GM13976 (cell line): ENCODE results near the gene SCUBE3.

Source experiments
- DNase-seq: peaks from one replicate; pipeline ENCODE4 v3.0.0; 2012; ENCODE audit warnings: low spot score
- CTCF ChIP-seq: IDR thresholded peaks from 2 replicates; pipeline ENCODE4 v1.5.1; 2012; ENCODE audit warnings: borderline replicate concordance, mild to moderate bottlenecking; ENCODE audit not compliant: insufficient read depth; ENCODE audit errors: extremely low read depth, missing control alignments, control extremely low read depth
- in situ Hi-C: fragments of 300-500 bp; cut with MboI; formaldehyde crosslinking; loops from one replicate; pipeline ENCODE4 v1.12.0; 2022; ENCODE audit warnings: low sequenced_read_pairs, mixed read lengths, inconsistent platforms; ENCODE audit not compliant: unreplicated experiment

The SCUBE3 gene

GRCh38 chr6:35300848-35301247 is 87.1 kb downstream of the SCUBE3 start:
- DNase-seq: no peak
- TF ChIP-seq CTCF: no peak
- in situ Hi-C loops: no loop called here
